Iris pigment epithelial cell (primary cell): ENCODE measurements around the gene FGD2.
A peak's percentile ranks its signal among the peaks of the same experiment; 100 is the strongest.
"Not testable (repeated sequence)": the region's sequence is repeated elsewhere in the genome, so short reads cannot be mapped to it uniquely, and the experiment has no call there.

Experiments used
- DNase-seq: peaks from one replicate; pipeline ENCODE4 v3.0.0-alpha.2; 2011; ENCODE audit warnings: low read depth

Gene FGD2

GRCh38 chr6:37039958-37040357 is 34.5 kb downstream of the FGD2 start:
- no peak for DNase-seq

DNA sequence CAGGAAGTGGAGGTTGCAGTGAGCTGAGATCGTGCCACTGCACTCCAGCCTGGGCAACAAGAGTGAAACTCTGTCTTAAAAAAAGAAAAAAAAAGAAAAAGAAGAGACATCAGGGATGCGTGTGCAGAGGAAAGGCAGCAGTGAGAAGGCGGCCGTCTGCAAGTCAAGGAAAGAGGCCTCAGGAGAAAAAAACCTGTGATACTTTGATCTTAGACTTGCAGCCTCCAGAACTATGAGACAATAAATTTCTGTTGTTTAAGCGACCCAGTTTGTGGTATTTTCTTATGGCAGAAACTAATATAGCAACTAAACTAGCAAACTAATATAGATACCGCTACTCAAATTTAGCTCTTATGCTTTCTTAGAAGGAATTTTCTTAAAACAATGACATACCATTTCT is 36.1 kb downstream of the FGD2 start:
- DNase-seq = no peak

GRCh38 chr6:37042150-37042549 is 36.7 kb downstream of the FGD2 start:
- DNase-seq = no peak

GRCh38 chr6:37043091-37043490 is 37.6 kb downstream of the FGD2 start:
- not testable (repeated sequence) for DNase-seq

- no peak for DNase-seq
Observed at GRCh38 chr6:37047346-37047688, 41.9 kb downstream of the FGD2 start.

DNA sequence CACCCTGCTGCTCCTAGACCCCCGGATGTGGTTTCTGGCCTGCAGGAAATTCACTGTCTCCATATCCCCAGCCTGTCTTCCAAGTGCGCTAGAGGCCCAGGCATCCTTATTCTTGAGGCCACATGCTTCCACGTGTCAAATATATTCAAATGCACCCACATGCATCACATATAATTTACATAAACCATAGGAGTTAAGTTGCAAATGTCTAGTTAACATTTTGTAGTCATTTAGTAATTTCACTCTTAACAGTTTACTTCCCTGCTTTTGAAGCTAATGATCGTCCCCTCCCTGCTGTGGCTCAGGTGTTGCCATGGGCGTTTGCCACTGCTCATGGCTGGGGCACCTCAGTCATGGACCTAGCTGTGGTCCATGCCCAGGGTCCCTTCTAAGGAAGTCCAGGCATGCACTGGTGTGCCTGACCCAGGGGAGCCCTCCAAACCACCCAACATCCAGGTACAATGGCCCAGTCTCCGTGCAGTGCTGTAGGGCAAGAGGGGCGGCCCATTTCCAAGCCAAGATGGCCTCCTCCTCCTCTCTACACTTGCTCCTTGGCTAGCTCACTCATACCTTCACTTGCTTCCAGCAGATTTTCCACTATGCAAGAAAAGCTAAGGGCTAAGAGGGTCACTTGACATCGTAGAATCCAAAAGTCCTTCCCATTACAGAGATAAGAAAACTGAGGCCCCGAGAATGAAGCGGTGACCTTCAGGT is 42.4 kb downstream of the FGD2 start:
- DNase-seq = no peak

- DNase-seq = no peak
Observed at GRCh38 chr6:37048403-37048850, 43.0 kb downstream of the FGD2 start.

DNA sequence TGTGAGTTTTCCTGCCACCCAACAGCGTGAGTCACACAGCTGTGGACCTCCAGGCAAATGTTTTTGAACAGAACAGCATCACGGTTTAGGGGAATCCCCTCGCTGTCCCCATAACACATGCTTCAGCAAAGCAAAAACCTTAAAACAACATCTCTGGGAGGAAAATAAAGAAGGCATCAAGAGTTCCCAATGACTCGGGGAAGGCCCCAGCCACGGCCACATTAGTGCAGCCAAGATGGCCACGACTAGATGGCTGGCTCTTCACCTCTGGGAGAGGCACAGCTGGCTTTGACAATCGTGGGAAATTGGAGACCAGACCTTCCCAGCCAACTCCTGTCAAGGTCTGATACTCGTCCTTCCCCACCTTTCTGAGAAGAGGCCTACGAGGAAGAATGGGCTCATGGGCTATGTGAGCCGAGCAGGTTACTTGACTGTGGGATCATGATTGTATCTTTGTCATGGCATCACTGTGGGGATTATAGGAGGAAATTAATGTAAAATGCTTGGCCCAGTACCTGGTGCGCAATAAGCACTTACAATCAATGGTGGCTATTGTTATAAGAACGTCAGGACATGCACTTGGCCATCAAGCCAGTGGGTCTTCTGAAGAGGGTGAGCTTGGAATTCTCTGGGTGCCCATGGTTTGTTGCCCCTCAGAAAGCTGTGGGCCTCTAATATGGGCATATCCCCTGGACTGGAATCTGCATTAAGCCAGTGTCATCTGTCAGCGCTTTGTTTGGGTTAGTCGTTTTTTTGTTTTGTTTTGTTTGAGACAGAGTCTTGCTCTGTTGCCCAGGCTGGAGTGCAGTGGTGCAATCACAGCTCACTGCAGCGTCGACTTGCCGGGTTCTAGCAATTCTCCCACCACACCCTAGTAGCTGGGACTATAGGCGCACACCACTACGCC is 43.6 kb downstream of the FGD2 start:
- peak; percentile 93 for DNase-seq

DNA sequence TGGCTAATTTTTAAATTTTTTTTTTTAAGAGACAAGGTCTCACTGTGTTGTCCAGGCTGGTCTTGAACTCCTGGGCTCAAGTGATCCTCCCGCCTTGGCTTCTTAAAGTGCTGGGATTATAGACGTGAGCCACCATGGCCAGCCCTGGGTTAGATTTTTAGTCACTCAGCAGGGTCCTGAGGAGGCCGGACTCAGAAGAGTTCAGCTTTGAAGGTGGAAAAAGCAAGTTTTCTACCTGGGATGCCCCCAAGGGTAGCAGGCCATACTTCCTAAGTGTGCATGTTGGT is 44.2 kb downstream of the FGD2 start:
- DNase-seq = no peak

GRCh38 chr6:37050045-37050853 is 44.8 kb downstream of the FGD2 start:
- DNase-seq = no peak

GRCh38 chr6:37050854-37051137 is 45.3 kb downstream of the FGD2 start:
- DNase-seq = no peak

DNA sequence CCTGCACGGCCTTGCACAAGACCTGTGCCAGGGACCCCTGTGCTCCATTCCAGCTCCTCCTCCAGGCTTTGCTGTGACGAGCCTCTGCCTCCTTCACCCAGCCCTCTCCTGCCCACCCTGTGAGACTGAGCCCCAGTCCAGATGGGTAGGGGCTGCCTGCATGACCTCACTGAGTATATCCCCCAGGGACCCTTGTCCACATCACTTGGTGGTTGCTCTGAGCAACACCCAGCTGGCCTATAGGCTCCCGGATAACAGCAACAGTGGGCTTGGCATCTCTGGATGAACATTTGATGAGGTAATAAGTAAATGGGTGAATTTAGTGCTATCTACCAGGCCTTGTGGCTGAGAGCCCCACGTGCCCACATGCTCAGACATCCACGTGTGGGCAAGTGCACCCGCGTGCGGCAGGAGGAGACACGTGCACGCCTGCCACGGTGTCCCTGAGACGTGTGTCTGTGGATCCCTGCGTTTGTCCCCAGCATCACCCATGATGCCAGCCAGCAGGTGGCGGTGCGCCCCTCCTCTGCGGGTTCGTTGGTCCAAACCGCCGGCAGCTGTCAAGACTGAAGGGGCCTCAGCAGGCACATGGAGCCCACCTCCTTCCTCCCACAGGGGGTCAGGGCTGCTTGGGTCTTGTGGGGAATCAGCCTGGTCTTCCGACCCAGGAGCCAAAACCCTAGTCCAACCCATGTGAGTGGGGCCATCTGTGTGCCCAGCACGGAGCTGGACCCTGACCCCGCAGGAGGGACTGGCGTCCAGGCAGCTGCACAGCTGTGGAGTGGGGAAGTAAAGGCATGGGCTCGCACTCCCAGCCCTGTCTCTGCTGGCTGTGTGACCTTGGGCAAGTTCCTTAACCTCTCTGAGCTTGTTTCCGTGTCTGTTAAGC is 45.9 kb downstream of the FGD2 start:
- peak; percentile 64 for DNase-seq

- no peak for DNase-seq
Observed at GRCh38 chr6:37052027-37052628, 46.7 kb downstream of the FGD2 start.

- DNase-seq = no peak
Observed at GRCh38 chr6:37053683-37054082, 48.2 kb downstream of the FGD2 start.

- DNase-seq = no peak
Observed at GRCh38 chr6:37054171-37054570, 48.7 kb downstream of the FGD2 start.

DNA sequence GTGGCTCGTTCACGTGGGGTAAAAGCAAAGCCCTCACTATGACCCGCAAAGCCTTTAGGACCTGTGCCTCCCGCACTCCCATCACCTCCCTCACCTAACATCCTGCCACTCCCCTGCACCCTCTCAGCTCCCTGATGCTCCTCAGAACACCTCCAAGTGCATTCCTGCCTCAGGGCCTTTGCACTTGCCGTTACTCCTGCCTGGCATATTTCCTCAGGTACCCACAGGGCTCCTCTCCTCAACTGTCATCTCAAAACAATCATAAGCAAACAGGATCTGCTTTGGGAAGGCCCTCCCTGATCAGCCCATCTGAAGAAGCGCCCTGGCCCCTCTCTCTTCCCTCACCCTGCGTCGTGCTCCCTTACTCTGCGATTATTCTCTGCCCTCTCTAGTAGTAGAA is 49.1 kb downstream of the FGD2 start:
- no peak for DNase-seq

DNA sequence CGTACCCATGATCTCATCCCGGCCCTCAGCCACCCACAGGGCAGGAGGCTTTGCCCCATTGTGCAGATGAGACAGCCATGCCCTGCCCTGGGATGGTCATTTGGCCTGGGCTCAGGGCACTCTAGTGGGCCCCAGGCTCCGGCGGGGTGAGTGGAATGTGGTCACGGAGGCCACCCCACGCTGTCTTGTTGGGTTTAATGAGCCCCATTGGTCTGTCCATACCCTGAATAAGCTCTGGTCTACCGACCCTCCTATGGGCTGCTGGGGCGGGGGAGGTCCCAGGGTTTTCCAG is 50.6 kb downstream of the FGD2 start:
- no peak for DNase-seq

DNA sequence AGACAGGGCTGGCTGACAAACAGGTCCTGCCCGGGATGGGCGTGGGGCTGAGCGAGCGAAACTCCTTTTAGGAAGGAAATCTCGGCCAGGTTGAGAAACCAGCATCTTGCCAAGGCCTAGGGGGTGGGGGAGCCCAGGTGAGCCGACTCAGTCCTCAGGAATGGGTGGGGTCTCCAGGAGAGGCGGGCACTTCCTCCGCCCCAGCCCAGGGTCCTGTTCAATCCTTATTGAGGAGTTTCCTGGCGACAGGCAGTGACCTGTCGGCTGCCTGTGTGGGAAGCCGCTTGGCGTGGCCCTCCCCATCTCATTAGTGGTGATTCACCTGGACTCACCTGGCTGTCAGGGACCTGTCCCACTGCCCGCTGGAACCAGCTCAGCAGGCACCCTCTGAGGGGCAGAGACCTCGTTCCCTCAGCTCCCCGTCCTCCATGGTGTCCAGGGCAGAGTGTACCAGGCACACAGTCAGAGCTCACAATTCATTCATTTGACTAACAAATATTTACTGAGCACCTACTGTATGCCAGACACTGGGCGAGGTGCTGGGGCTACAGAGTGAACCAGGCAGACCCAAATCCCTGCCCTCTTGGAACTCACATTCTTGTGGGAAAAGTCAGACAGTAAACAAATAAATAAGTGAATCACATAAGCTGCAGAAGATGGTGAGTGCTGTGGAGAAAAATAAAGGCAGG is 51.1 kb downstream of the FGD2 start:
- peak; percentile 38 for DNase-seq

- no peak for DNase-seq
Observed at GRCh38 chr6:37057128-37057471, 51.6 kb downstream of the FGD2 start.

GRCh38 chr6:37057678-37058077 is 52.2 kb downstream of the FGD2 start:
- DNase-seq = no peak

DNA sequence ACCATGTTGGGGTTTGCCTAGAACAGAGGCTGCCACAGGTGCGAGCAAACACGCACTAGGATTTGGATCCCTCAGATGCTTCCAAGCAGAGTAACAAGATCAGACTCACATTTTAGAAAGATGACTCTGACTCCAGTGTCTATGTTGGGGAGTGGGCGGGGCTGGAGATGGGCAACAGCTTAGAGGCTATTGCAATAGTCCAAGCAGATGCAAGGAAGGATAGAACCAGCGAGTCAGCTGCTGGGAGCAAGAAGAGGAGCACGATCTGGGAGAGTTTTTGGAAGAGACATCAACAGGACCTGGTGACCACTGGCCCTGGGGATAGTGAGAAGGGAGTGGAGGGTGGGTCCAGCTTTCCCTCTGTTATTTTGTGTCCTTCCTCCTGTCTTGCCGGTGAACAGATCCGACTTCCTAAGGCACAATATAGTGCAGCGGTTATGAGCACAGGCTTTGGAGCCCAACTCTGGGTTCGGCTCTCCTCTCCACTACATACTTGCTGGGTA is 52.7 kb downstream of the FGD2 start:
- DNase-seq = peak; percentile 59
